Neural cell (in vitro differentiated cells): ENCODE data around the gene ASB18. TPM values are rescaled to one million over a fixed set of nuclear protein-coding genes. Genes with fewer than 3 reads are reported as not detected.

Experiments used
- H2AFZ ChIP-seq: fragments of 200-600, 300-800 bp; sonication (generic), shearing (Covaris generic); 2 replicates; pipeline ENCODE4 v1.6.0; 2014; ENCODE audit warnings: low read depth, mild to moderate bottlenecking, antibody characterized with exemption, low read length, moderate library complexity
- H3F3A ChIP-seq: fragments of 200-600 bp; shearing (Covaris generic); 2 replicates; pipeline ENCODE4 v1.6.1; 2016; ENCODE audit warnings: mild to moderate bottlenecking, moderate library complexity, mixed read lengths, antibody characterized with exemption, low read length; ENCODE audit not compliant: insufficient read depth, poor library complexity, severe bottlenecking
- H3K27ac ChIP-seq: fragments of 200-600, 300-800 bp; sonication (generic), shearing (Covaris generic); 2 replicates; pipeline ENCODE4 v1.5.1; 2014; ENCODE audit warnings: mild to moderate bottlenecking, low read length, moderate library complexity
- H3K27me3 ChIP-seq: fragments of 300-800, 200-600 bp; sonication (generic), shearing (Covaris generic); 2 replicates; pipeline ENCODE4 v1.6.0; 2014; ENCODE audit warnings: mild to moderate bottlenecking, low read depth, low read length, moderate library complexity; ENCODE audit not compliant: insufficient read depth
- H3K36me3 ChIP-seq: fragments of 300-800, 200-600 bp; sonication (generic), shearing (Covaris generic); 2 replicates; pipeline ENCODE4 v1.5.1; 2014; ENCODE audit warnings: mild to moderate bottlenecking, antibody characterized with exemption, low read length, moderate library complexity; ENCODE audit not compliant: insufficient read depth
- H3K4me2 ChIP-seq: fragments of 300-800, 200-600 bp; sonication (generic), shearing (Covaris generic); 2 replicates; pipeline ENCODE4 v1.6.0; 2014; ENCODE audit warnings: mild to moderate bottlenecking, low read length
- H3K4me3 ChIP-seq: fragments of 300-800, 200-600 bp; sonication (generic), shearing (Covaris generic); 2 replicates; pipeline ENCODE4 v1.5.1; 2014; ENCODE audit warnings: mild to moderate bottlenecking, low read length, moderate library complexity
- H3K79me2 ChIP-seq: fragments of 200-600 bp; shearing (Covaris generic); replicated peaks from 2 replicates; pipeline ENCODE4 v1.6.0; 2014; ENCODE audit warnings: mild to moderate bottlenecking, low read length, moderate library complexity; ENCODE audit not compliant: insufficient read depth
- H3K9ac ChIP-seq: fragments of 300-800, 200-600 bp; sonication (generic), shearing (Covaris generic); 2 replicates; pipeline ENCODE4 v1.6.1; 2016; ENCODE audit warnings: mild to moderate bottlenecking, low read length, mixed read lengths
- H3K9me2 ChIP-seq: fragments of 200-600 bp; shearing (Covaris generic); 2 replicates; pipeline ENCODE4 v1.6.1; 2016; ENCODE audit warnings: mild to moderate bottlenecking, low read length, mixed read lengths; ENCODE audit not compliant: insufficient read depth
- H3K9me3 ChIP-seq: fragments of 200-600, 300-800 bp; sonication (generic), shearing (Covaris generic); 2 replicates; pipeline ENCODE4 v1.6.1; 2016; ENCODE audit warnings: mild to moderate bottlenecking, mixed run types, low read length, moderate library complexity, mixed read lengths
- H4K20me1 ChIP-seq: fragments of 200-600 bp; shearing (Covaris generic); 2 replicates; pipeline ENCODE4 v1.6.1; 2016; ENCODE audit warnings: mild to moderate bottlenecking, mixed run types; ENCODE audit not compliant: insufficient read depth
- EP300 ChIP-seq: fragments of 450-650 bp; conservative IDR thresholded peaks from 2 replicates; pipeline ENCODE4 v1.6.1; 2014; ENCODE audit warnings: antibody characterized with exemption, mild to moderate bottlenecking, moderate library complexity; ENCODE audit not compliant: poor library complexity, severe bottlenecking
- EZH2 ChIP-seq: fragments of 200-600, 300-800 bp; shearing (Covaris generic), sonication (generic); IDR thresholded peaks from 2 replicates; pipeline ENCODE4 v1.6.1; 2014; ENCODE audit warnings: antibody characterized with exemption, low read length, borderline replicate concordance, mild to moderate bottlenecking; ENCODE audit not compliant: insufficient read depth, poor library complexity, severe bottlenecking
- MXI1 ChIP-seq: fragments of 450-650 bp; conservative IDR thresholded peaks from 2 replicates; pipeline ENCODE4 v1.6.1; 2014; ENCODE audit warnings: antibody characterized with exemption, mild to moderate bottlenecking; ENCODE audit not compliant: poor library complexity, severe bottlenecking
- POLR2AphosphoS5 ChIP-seq: IDR thresholded peaks from 2 replicates; pipeline ENCODE4 v1.6.1; 2012
- RAD21 ChIP-seq: fragments of 450-650 bp; conservative IDR thresholded peaks from 2 replicates; pipeline ENCODE4 v1.6.1; 2014; ENCODE audit warnings: antibody characterized with exemption, mild to moderate bottlenecking, moderate library complexity
- SMC3 ChIP-seq: fragments of 450-650 bp; conservative IDR thresholded peaks from 2 replicates; pipeline ENCODE4 v1.6.1; 2014; ENCODE audit warnings: antibody characterized with exemption, mild to moderate bottlenecking, moderate library complexity; ENCODE audit not compliant: poor library complexity
- TAF1 ChIP-seq: IDR thresholded peaks from 2 replicates; pipeline ENCODE4 v1.6.1; 2012; ENCODE audit warnings: low read depth
- polyA minus RNA-seq: library from RNA; depleted of rRNA, polyadenylated mRNA; stranded (reverse); fragments of >200 nt; gene quantifications from 2 replicates; pipeline ENCODE4 v1.2.3, GENCODE V29; 2014
- polyA plus RNA-seq: library from polyadenylated mRNA; depleted of rRNA; stranded (reverse); fragments of >200 nt; gene quantifications from 2 replicates; pipeline ENCODE4 v1.2.3, GENCODE V29; 2014
- TF ChIP-seq, protein P1 (sequence below): fragments of 450-650 bp; IDR thresholded peaks from 2 replicates; pipeline ENCODE4 v1.5.1; 2014; ENCODE audit warnings: antibody characterized with exemption, mild to moderate bottlenecking, moderate library complexity; ENCODE audit not compliant: poor library complexity, severe bottlenecking
- TF ChIP-seq, protein P2 (sequence below): IDR thresholded peaks from 2 replicates; pipeline ENCODE4 v1.6.1; 2012; ENCODE audit warnings: borderline replicate concordance

Gene ASB18, protein sequence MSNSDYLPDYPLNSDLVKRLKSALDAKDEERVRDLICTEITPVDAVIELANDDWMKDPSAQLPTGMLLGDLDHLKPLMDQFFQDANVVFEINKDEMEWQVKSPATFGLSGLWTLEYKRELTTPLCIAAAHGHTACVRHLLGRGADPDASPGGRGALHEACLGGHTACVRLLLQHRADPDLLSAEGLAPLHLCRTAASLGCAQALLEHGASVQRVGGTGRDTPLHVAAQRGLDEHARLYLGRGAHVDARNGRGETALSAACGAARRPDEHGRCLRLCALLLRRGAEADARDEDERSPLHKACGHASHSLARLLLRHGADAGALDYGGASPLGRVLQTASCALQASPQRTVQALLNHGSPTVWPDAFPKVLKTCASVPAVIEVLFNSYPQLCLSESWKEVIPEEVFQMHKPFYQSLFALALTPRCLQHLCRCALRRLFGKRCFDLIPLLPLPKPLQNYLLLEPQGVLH
- polyA plus RNA-seq = not detected in 2 replicates
- polyA minus RNA-seq = not detected in 2 replicates

DNA sequence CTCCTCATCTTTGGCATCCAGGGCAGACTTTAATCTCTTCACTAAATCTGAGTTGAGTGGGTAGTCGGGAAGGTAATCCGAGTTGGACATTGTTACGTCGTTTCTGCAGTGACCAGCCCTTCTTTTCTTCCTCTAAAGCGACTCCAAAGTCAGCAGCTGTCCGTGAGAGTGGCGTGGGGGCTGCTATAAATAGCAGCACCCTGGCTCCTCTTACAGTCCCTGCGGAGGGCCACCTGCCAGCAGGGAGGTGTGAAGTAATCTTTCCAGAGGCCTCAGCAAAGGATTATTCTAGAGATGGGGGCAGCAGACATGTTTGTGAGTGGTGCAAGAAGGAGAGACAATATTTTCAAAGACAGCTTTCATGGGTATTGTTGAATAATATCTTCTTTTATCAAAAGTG, at the start of gene ASB18:
TSS of gene ASB18 (minus strand) at position 151 of the 400 bp plus-strand sequence. CDS start at position 90, 61 bp downstream.
- no peaks in the 10 kb centered on the region for H4K20me1 ChIP-seq
- H3K9me2 ChIP-seq = no peaks in the 10 kb centered on the region
- peaks cover 2% of the 10 kb centered on the region for H3K9me3 ChIP-seq
- TF ChIP-seq EZH2 (no peak), MXI1 (no peak)
- TF ChIP-seq, protein P1, sequence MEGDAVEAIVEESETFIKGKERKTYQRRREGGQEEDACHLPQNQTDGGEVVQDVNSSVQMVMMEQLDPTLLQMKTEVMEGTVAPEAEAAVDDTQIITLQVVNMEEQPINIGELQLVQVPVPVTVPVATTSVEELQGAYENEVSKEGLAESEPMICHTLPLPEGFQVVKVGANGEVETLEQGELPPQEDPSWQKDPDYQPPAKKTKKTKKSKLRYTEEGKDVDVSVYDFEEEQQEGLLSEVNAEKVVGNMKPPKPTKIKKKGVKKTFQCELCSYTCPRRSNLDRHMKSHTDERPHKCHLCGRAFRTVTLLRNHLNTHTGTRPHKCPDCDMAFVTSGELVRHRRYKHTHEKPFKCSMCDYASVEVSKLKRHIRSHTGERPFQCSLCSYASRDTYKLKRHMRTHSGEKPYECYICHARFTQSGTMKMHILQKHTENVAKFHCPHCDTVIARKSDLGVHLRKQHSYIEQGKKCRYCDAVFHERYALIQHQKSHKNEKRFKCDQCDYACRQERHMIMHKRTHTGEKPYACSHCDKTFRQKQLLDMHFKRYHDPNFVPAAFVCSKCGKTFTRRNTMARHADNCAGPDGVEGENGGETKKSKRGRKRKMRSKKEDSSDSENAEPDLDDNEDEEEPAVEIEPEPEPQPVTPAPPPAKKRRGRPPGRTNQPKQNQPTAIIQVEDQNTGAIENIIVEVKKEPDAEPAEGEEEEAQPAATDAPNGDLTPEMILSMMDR = no peak
- TF ChIP-seq, protein P2, sequence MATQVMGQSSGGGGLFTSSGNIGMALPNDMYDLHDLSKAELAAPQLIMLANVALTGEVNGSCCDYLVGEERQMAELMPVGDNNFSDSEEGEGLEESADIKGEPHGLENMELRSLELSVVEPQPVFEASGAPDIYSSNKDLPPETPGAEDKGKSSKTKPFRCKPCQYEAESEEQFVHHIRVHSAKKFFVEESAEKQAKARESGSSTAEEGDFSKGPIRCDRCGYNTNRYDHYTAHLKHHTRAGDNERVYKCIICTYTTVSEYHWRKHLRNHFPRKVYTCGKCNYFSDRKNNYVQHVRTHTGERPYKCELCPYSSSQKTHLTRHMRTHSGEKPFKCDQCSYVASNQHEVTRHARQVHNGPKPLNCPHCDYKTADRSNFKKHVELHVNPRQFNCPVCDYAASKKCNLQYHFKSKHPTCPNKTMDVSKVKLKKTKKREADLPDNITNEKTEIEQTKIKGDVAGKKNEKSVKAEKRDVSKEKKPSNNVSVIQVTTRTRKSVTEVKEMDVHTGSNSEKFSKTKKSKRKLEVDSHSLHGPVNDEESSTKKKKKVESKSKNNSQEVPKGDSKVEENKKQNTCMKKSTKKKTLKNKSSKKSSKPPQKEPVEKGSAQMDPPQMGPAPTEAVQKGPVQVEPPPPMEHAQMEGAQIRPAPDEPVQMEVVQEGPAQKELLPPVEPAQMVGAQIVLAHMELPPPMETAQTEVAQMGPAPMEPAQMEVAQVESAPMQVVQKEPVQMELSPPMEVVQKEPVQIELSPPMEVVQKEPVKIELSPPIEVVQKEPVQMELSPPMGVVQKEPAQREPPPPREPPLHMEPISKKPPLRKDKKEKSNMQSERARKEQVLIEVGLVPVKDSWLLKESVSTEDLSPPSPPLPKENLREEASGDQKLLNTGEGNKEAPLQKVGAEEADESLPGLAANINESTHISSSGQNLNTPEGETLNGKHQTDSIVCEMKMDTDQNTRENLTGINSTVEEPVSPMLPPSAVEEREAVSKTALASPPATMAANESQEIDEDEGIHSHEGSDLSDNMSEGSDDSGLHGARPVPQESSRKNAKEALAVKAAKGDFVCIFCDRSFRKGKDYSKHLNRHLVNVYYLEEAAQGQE = no peak
- H3K4me3 ChIP-seq = no peak within 1 kb of the TSS
- H3K4me2 ChIP-seq = no peak within 1 kb of the TSS
- no peaks in the 10 kb centered on the region for H3K36me3 ChIP-seq
- H2AFZ ChIP-seq = no peak within 1 kb of the TSS
- H3K79me2 ChIP-seq = no peaks in the 10 kb centered on the region
- H3F3A ChIP-seq = no peaks in the 10 kb centered on the region
- H3K9ac ChIP-seq = no peak within 1 kb of the TSS
- H3K27ac ChIP-seq = no peak within 1 kb of the TSS
- no peaks in the 10 kb centered on the region for H3K27me3 ChIP-seq

DNA sequence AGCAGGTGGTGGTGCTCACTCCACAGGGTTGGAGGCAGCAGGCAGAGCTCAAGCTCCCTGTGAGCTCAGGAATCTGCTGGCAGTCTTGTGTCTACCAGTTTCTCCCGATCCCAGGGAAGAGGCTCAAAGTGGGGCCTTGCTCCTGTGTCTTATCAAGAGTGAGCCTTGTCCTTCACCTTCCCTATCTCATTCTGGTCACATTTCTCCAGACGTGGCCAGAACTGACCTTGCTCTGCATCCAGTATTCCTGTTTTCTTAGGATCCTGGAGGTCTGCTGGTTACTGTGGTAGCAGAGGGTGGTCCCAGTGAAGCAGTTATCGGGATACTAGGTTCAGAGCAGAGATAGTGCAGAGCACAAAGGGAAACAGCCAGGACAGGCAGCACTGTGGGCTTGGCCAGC, 47.1 kb upstream of the ASB18 start:
- H3K27ac ChIP-seq = no peak overlapping the region
- no peaks in the 10 kb centered on the region for H3K27me3 ChIP-seq
- no peaks in the 10 kb centered on the region for H3K36me3 ChIP-seq
- TF ChIP-seq, protein P2 = no peak
- no peak for TF ChIP-seq TAF1
- TF ChIP-seq EZH2 = no peak
- no peak for TF ChIP-seq MXI1
- no peak for TF ChIP-seq RAD21
- TF ChIP-seq, protein P1 = no peak
- no peak for TF ChIP-seq EP300
- TF ChIP-seq POLR2AphosphoS5 = no peak
- no peak for TF ChIP-seq SMC3
- no peak overlapping the region for H3K4me2 ChIP-seq
- no peak overlapping the region for H3K9ac ChIP-seq
- peaks cover 4% of the 10 kb centered on the region for H3K9me3 ChIP-seq
- H4K20me1 ChIP-seq = no peaks in the 10 kb centered on the region
- no peaks in the 10 kb centered on the region for H3F3A ChIP-seq
- no peaks in the 10 kb centered on the region for H3K9me2 ChIP-seq
- no peak overlapping the region for H2AFZ ChIP-seq
- no peak overlapping the region for H3K4me3 ChIP-seq
- no peaks in the 10 kb centered on the region for H3K79me2 ChIP-seq
